Upper lobe of right lung (tissue), 1 donor: ENCODE results near the gene RAD18. TPM values are rescaled to one million over a fixed set of nuclear protein-coding genes. Genes with fewer than 3 reads are reported as not detected.

ENCODE experiments used
- ATAC-seq: fragments of 200-7000 bp; cut with Tn5 transposase; one replicate; pipeline ENCODE4 v1.9.1; 2020; ENCODE audit warnings: mild to moderate bottlenecking, moderate library complexity
- DNase-seq: peaks from one replicate; pipeline ENCODE4 v3.0.0-alpha.2; 2020
- H3K27ac ChIP-seq: fragments of 200-600 bp; one replicate; pipeline ENCODE4 v1.8.0; 2022
- H3K27me3 ChIP-seq: fragments of 200-600 bp; one replicate; pipeline ENCODE4 v1.8.0; 2022; ENCODE audit warnings: mild to moderate bottlenecking
- H3K36me3 ChIP-seq: fragments of 200-600 bp; one replicate; pipeline ENCODE4 v1.8.0; 2022
- H3K4me1 ChIP-seq: fragments of 200-600 bp; one replicate; pipeline ENCODE4 v1.8.0; 2022
- H3K4me3 ChIP-seq: fragments of 200-600 bp; one replicate; pipeline ENCODE4 v1.8.0; 2022; ENCODE audit warnings: mild to moderate bottlenecking
- H3K9me3 ChIP-seq: fragments of 200-600 bp; one replicate; pipeline ENCODE4 v1.8.0; 2022
- CTCF ChIP-seq: fragments of 200-600 bp; IDR thresholded peaks from one replicate; pipeline ENCODE4 v1.8.0; 2022; ENCODE audit warnings: antibody characterized with exemption
- intact Hi-C: fragments of 100-400 bp; cut with DNase I; formaldehyde crosslinking; loops from one replicate; pipeline ENCODE4 v1.11.0; 2022
- total RNA-seq: library from RNA; stranded (reverse); fragmentation: NEBNext Ultra II Directional; extraction: Animal tissue kit (Norgen Biotek cat#: 25700); gene quantifications from one replicate; pipeline ENCODE4 v1.2.1, GENCODE V29; 2021
- donor health status: DM: no; HTN: yes; CAD: no; lungs with severe emphysema.

The RAD18 gene
- total RNA-seq, 1 donor from 2014 or later = 15.0 TPM

- no peaks in the 10 kb centered on the region for H3K4me1 ChIP-seq
- no peak for TF ChIP-seq CTCF
- H3K9me3 ChIP-seq = no peaks in the 10 kb centered on the region
- H3K27me3 ChIP-seq = no peaks in the 10 kb centered on the region
- intact Hi-C loops = no loop called here
- H3K27ac ChIP-seq = no peak overlapping the region
- no peak overlapping the region for H3K4me3 ChIP-seq
- ATAC-seq = no peak
- DNase-seq = no peak
- H3K36me3 ChIP-seq = no peaks in the 10 kb centered on the region
Measured at GRCh38 chr3:8863891-8864290, 99.4 kb downstream of the RAD18 start.

GRCh38 chr3:8857720-8858367, 105.4 kb downstream of the RAD18 start:
- no peak for ATAC-seq
- no peak overlapping the region for H3K27ac ChIP-seq
- no peaks in the 10 kb centered on the region for H3K4me1 ChIP-seq
- intact Hi-C loops = no loop called here
- no peaks in the 10 kb centered on the region for H3K9me3 ChIP-seq
- no peak overlapping the region for H3K4me3 ChIP-seq
- H3K27me3 ChIP-seq = no peaks in the 10 kb centered on the region
- no peaks in the 10 kb centered on the region for H3K36me3 ChIP-seq
- no peak for TF ChIP-seq CTCF
- DNase-seq = no peak

GRCh38 chr3:8856721-8857120, 106.6 kb downstream of the RAD18 start:
- no peak for TF ChIP-seq CTCF
- no peaks in the 10 kb centered on the region for H3K9me3 ChIP-seq
- ATAC-seq (no peak), DNase-seq (no peak)
- intact Hi-C loops = no loop called here
- no peaks in the 10 kb centered on the region for H3K27me3 ChIP-seq
- no peak overlapping the region for H3K27ac ChIP-seq
- H3K4me1 ChIP-seq = no peaks in the 10 kb centered on the region
- H3K4me3 ChIP-seq = no peak overlapping the region
- no peaks in the 10 kb centered on the region for H3K36me3 ChIP-seq

GRCh38 chr3:8856071-8856470, 107.2 kb downstream of the RAD18 start:
- no peak for ATAC-seq
- Histone ChIP-seq H3K27ac (no peak overlapping the region), H3K9me3 (no peaks in the 10 kb centered on the region), H3K4me3 (no peak overlapping the region), H3K4me1 (no peaks in the 10 kb centered on the region), H3K36me3 (no peaks in the 10 kb centered on the region), H3K27me3 (no peaks in the 10 kb centered on the region)
- TF ChIP-seq CTCF = no peak
- DNase-seq = no peak
- intact Hi-C loops = no loop called here

GRCh38 chr3:8854656-8855055, 108.6 kb downstream of the RAD18 start:
- TF ChIP-seq CTCF = no peak
- ATAC-seq (no peak), DNase-seq (no peak)
- Histone ChIP-seq H3K36me3 (no peaks in the 10 kb centered on the region), H3K27me3 (no peaks in the 10 kb centered on the region), H3K4me1 (no peaks in the 10 kb centered on the region), H3K4me3 (no peak overlapping the region), H3K9me3 (no peaks in the 10 kb centered on the region), H3K27ac (no peak overlapping the region)
- intact Hi-C loops = no loop called here

- H3K4me3 ChIP-seq = no peak overlapping the region
- H3K27ac ChIP-seq = no peak overlapping the region
- H3K9me3 ChIP-seq = no peaks in the 10 kb centered on the region
- no peaks in the 10 kb centered on the region for H3K4me1 ChIP-seq
- DNase-seq (no peak), ATAC-seq (no peak)
- no peaks in the 10 kb centered on the region for H3K27me3 ChIP-seq
- no peaks in the 10 kb centered on the region for H3K36me3 ChIP-seq
- intact Hi-C loops = no loop called here
- no peak for TF ChIP-seq CTCF
Measured at GRCh38 chr3:8853081-8853480, 110.2 kb downstream of the RAD18 start.
